GM23338 (cell line): Measurements from ENCODE around the gene CD2AP. TPM values are rescaled to one million over a fixed set of nuclear protein-coding genes. Genes with fewer than 3 reads are reported as not detected.

Experiments
- ATAC-seq: fragments of 200-7000 bp; cut with Tn5 transposase; 3 replicates; pipeline ENCODE4 v1.9.1; 2020
- DNase-seq: peaks from one replicate; pipeline ENCODE4 v3.0.0-alpha.2; 2015; ENCODE audit warnings: low spot score
- H2AFZ ChIP-seq: fragments of 200-600 bp; sonication (generic); 2 replicates; pipeline ENCODE4 v1.8.0; 2016; ENCODE audit warnings: antibody characterized with exemption, mild to moderate bottlenecking, moderate library complexity
- H3F3A ChIP-seq: fragments of 200-600 bp; sonication (generic); replicated peaks from 2 replicates; pipeline ENCODE4 v1.8.0; 2017; ENCODE audit warnings: antibody characterized with exemption, mixed run types, low read depth
- H3K27ac ChIP-seq: fragments of 200-600 bp; sonication (generic); 2 replicates; pipeline ENCODE4 v1.6.1; 2016; ENCODE audit warnings: low read depth
- H3K27me3 ChIP-seq: fragments of 200-600 bp; sonication (generic); 2 replicates; pipeline ENCODE4 v1.8.0; 2016; ENCODE audit warnings: mild to moderate bottlenecking, mixed run types, moderate library complexity; ENCODE audit not compliant: insufficient read depth
- H3K36me3 ChIP-seq: fragments of 200-600 bp; sonication (generic); 2 replicates; pipeline ENCODE4 v1.8.0; 2016; ENCODE audit warnings: mild to moderate bottlenecking; ENCODE audit not compliant: insufficient read depth
- H3K4me1 ChIP-seq: fragments of 200-600 bp; sonication (generic); 2 replicates; pipeline ENCODE4 v1.8.0; 2016; ENCODE audit warnings: mild to moderate bottlenecking, moderate library complexity; ENCODE audit not compliant: insufficient read depth
- H3K4me2 ChIP-seq: fragments of 200-600 bp; sonication (generic); 2 replicates; pipeline ENCODE4 v1.7.1; 2017; ENCODE audit warnings: mixed run types
- H3K4me3 ChIP-seq: fragments of 200-600 bp; sonication (generic); 2 replicates; pipeline ENCODE4 v1.6.1; 2016; ENCODE audit warnings: mixed run types
- H3K79me2 ChIP-seq: fragments of 200-600 bp; sonication (generic); replicated peaks from 2 replicates; pipeline ENCODE4 v1.8.0; 2017; ENCODE audit warnings: mild to moderate bottlenecking; ENCODE audit not compliant: insufficient read depth
- H3K9me2 ChIP-seq: fragments of 200-600 bp; sonication (generic); 2 replicates; pipeline ENCODE4 v1.8.0; 2017; ENCODE audit not compliant: insufficient read depth
- H4K20me1 ChIP-seq: fragments of 200-600 bp; sonication (generic); replicated peaks from 2 replicates; pipeline ENCODE4 v1.8.0; 2017; ENCODE audit warnings: mild to moderate bottlenecking; ENCODE audit not compliant: insufficient read depth
- H3K27ac Mint-ChIP-seq: 2 replicates; pipeline ENCODE4 v1.8.0; 2020; ENCODE audit warnings: inconsistent platforms, mild to moderate bottlenecking, moderate library complexity, mixed read lengths
- H3K27me3 Mint-ChIP-seq: 3 replicates; pipeline ENCODE4 v1.8.0; 2022; ENCODE audit warnings: low read depth, mild to moderate bottlenecking, moderate library complexity, mixed read lengths, inconsistent platforms; ENCODE audit not compliant: insufficient read depth, poor library complexity
- H3K36me3 Mint-ChIP-seq: 3 replicates; pipeline ENCODE4 v1.8.0; 2021; ENCODE audit warnings: low read depth, mild to moderate bottlenecking, inconsistent platforms, moderate library complexity, mixed read lengths
- H3K4me1 Mint-ChIP-seq: 3 replicates; pipeline ENCODE4 v1.8.0; 2020; ENCODE audit warnings: mild to moderate bottlenecking, inconsistent platforms, mixed read lengths
- H3K4me3 Mint-ChIP-seq: 3 replicates; pipeline ENCODE4 v1.8.0; 2021; ENCODE audit warnings: moderate library complexity, mild to moderate bottlenecking, inconsistent platforms, mixed read lengths
- H3K9me3 Mint-ChIP-seq: 3 replicates; pipeline ENCODE4 v1.8.0; 2020; ENCODE audit warnings: moderate library complexity, mild to moderate bottlenecking, inconsistent platforms, mixed read lengths
- CREB1 ChIP-seq: fragments of 250-450 bp; sonication (Bioruptor Pico); IDR thresholded peaks from 2 replicates; pipeline ENCODE4 v1.5.0; 2020; ENCODE audit warnings: low read depth, mild to moderate bottlenecking, moderate library complexity
- ETS1 ChIP-seq: IDR thresholded peaks from 2 replicates; pipeline ENCODE4 v1.6.1; 2016; ENCODE audit warnings: antibody characterized with exemption
- EZH2phosphoT487 ChIP-seq: fragments of 200-600 bp; sonication (generic); IDR thresholded peaks from one replicate; pipeline ENCODE4 v1.8.1; 2018; ENCODE audit warnings: antibody characterized with exemption; ENCODE audit not compliant: unreplicated experiment
- JUNB ChIP-seq: IDR thresholded peaks from one replicate; pipeline ENCODE4 v1.6.1; 2016; ENCODE audit warnings: antibody characterized with exemption; ENCODE audit not compliant: unreplicated experiment
- POLR2AphosphoS5 ChIP-seq: IDR thresholded peaks from 2 replicates; pipeline ENCODE4 v1.6.1; 2016; ENCODE audit warnings: antibody characterized with exemption, low read depth
- STAT1 ChIP-seq: IDR thresholded peaks from one replicate; pipeline ENCODE4 v1.6.1; 2016; ENCODE audit warnings: antibody characterized with exemption; ENCODE audit not compliant: unreplicated experiment
- ZNF114 ChIP-seq: fragments of 250-450 bp; sonication (Bioruptor Pico); IDR thresholded peaks from 2 replicates; pipeline ENCODE4 v1.5.0; 2020; ENCODE audit warnings: mild to moderate bottlenecking, moderate library complexity
- ZNF331 ChIP-seq: fragments of 250-450 bp; sonication (Bioruptor Pico); IDR thresholded peaks from 2 replicates; pipeline ENCODE4 v1.5.0; 2020; ENCODE audit warnings: low read depth, mild to moderate bottlenecking, moderate library complexity
- ZNF462 ChIP-seq: fragments of 250-450 bp; sonication (Bioruptor Pico); IDR thresholded peaks from 2 replicates; pipeline ENCODE4 v1.5.0; 2020; ENCODE audit warnings: mild to moderate bottlenecking, moderate library complexity
- polyA plus RNA-seq: library from polyadenylated mRNA; unstranded; fragments of >200 nt; fragmentation: Nextera tagmentation; extraction: Ambion mirVana; gene quantifications from 2 replicates; pipeline ENCODE4 v1.2.1, GENCODE V29; 2016
- total RNA-seq: library from RNA; depleted of rRNA; stranded (reverse); fragments of >200 nt; shearing (Covaris generic); gene quantifications from 2 replicates; pipeline ENCODE4 v1.2.3, GENCODE V29; 2014
- TF ChIP-seq, protein P1 (sequence below): IDR thresholded peaks from one replicate; pipeline ENCODE4 v1.6.1; 2018; ENCODE audit warnings: antibody characterized with exemption; ENCODE audit not compliant: unreplicated experiment

CD2AP gene
- total and polyA plus RNA-seq, 2 experiments from 2014 or later: 38.0 to 93.2 TPM

DNA sequence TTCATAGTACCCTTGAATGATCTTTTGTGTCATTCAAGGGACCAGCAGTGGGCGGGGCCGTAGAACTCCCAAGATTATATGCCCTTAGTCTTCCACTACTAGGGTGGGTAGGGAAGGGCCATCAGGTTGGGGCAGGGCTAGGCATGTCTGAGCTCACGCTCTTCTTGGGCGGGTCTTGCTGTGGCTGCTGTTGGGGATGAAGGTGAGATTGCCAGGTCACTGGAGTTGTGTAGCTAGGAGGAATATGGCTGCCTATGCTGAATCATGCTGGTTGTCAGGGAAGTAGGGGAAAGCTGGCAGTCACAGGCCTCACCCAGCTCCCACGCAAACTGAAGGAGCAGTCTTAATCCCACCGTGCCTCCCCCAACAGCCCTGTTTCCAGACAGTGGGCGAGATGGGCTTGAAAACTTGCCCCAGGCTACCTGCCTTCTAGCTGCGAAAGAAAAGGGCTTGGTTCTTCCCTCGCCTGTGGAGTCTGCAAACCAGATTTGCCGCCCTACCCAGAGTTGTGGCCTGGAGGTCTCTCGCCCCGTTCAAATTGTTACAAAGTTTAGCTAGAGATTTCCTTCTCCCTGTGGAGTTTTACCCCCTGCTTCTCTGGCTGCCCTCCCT, 144.4 kb downstream of the CD2AP start:
- Mint-ChIP-seq H3K9me3 (no peaks in the 10 kb centered on the region), H3K4me1 (peaks cover 13% of the 10 kb centered on the region), H3K4me3 (no peak overlapping the region), H3K27me3 (peaks cover 2% of the 10 kb centered on the region), H3K27ac (peak overlapping the region; percentile 88), H3K36me3 (peaks cover 55% of the 10 kb centered on the region)
- peaks cover 20% of the 10 kb centered on the region for H3K79me2 ChIP-seq
- no peak overlapping the region for H3K27ac ChIP-seq
- DNase-seq (no peak), ATAC-seq (no peak)
- H2AFZ ChIP-seq: no peak overlapping the region
- no peaks in the 10 kb centered on the region for H3K4me1 ChIP-seq
- no peak overlapping the region for H3K4me3 ChIP-seq
- H3K36me3 ChIP-seq: peaks cover 17% of the 10 kb centered on the region
- no peaks in the 10 kb centered on the region for H3K9me2 ChIP-seq
- H3K4me2 ChIP-seq: no peak overlapping the region
- H3K27me3 ChIP-seq: no peaks in the 10 kb centered on the region
- H3F3A ChIP-seq: no peaks in the 10 kb centered on the region
- no peak for TF ChIP-seq ETS1
- TF ChIP-seq CREB1 (CRISPR knock-in tag): no peak
- TF ChIP-seq STAT1: no peak
- TF ChIP-seq, protein P1, sequence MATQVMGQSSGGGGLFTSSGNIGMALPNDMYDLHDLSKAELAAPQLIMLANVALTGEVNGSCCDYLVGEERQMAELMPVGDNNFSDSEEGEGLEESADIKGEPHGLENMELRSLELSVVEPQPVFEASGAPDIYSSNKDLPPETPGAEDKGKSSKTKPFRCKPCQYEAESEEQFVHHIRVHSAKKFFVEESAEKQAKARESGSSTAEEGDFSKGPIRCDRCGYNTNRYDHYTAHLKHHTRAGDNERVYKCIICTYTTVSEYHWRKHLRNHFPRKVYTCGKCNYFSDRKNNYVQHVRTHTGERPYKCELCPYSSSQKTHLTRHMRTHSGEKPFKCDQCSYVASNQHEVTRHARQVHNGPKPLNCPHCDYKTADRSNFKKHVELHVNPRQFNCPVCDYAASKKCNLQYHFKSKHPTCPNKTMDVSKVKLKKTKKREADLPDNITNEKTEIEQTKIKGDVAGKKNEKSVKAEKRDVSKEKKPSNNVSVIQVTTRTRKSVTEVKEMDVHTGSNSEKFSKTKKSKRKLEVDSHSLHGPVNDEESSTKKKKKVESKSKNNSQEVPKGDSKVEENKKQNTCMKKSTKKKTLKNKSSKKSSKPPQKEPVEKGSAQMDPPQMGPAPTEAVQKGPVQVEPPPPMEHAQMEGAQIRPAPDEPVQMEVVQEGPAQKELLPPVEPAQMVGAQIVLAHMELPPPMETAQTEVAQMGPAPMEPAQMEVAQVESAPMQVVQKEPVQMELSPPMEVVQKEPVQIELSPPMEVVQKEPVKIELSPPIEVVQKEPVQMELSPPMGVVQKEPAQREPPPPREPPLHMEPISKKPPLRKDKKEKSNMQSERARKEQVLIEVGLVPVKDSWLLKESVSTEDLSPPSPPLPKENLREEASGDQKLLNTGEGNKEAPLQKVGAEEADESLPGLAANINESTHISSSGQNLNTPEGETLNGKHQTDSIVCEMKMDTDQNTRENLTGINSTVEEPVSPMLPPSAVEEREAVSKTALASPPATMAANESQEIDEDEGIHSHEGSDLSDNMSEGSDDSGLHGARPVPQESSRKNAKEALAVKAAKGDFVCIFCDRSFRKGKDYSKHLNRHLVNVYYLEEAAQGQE: no peak
- peaks cover 6% of the 10 kb centered on the region for H4K20me1 ChIP-seq

GRCh38 chr6:47626782-47627181, 149.2 kb downstream of the CD2AP start:
- no peaks in the 10 kb centered on the region for H3F3A ChIP-seq
- Mint-ChIP-seq H3K36me3 (peaks cover 12% of the 10 kb centered on the region), H3K27me3 (peaks cover 6% of the 10 kb centered on the region)
- TF ChIP-seq STAT1: no peak
- TF ChIP-seq ZNF331 (CRISPR knock-in tag): no peak
- no peak for TF ChIP-seq JUNB
- TF ChIP-seq POLR2AphosphoS5: no peak
- no peak for TF ChIP-seq ZNF114 (CRISPR knock-in tag)
- TF ChIP-seq ZNF462 (CRISPR knock-in tag): no peak
- no peak for TF ChIP-seq CREB1 (CRISPR knock-in tag)
- no peak for TF ChIP-seq EZH2phosphoT487

More at GRCh38 chr6:47626782-47627181, 149.2 kb downstream of the CD2AP start:
- no peak overlapping the region for H3K4me2 ChIP-seq
- no peaks in the 10 kb centered on the region for H3K79me2 ChIP-seq
- no peaks in the 10 kb centered on the region; the same call in 1 of the 2 replicates for H4K20me1 ChIP-seq
- Mint-ChIP-seq H3K4me3 (no peak overlapping the region), H3K9me3 (no peaks in the 10 kb centered on the region; the same call in 2 of the 3 replicates), H3K27ac (no peak overlapping the region), H3K4me1 (peaks cover 8% of the 10 kb centered on the region)
- no peaks in the 10 kb centered on the region for H3K9me2 ChIP-seq
- H3K27ac ChIP-seq: no peak overlapping the region
- no peak overlapping the region for H3K4me3 ChIP-seq
- DNase-seq (no peak), ATAC-seq (no peak)
- 0 out of 2 replicates have a peak, but pooled peaks cover 3% of the 10 kb centered on the region for H3K36me3 ChIP-seq
- no peaks in the 10 kb centered on the region for H3K27me3 ChIP-seq
- H2AFZ ChIP-seq: no peak overlapping the region
- no peaks in the 10 kb centered on the region for H3K4me1 ChIP-seq
